Ovary (tissue), 9 donors: ENCODE measurements around the gene TBR1. TPM values are rescaled to one million over a fixed set of nuclear protein-coding genes. Genes with fewer than 3 reads are reported as not detected.

Experiments
- DNase-seq, 5 donors: peaks; one replicate each; pipeline ENCODE4 v3.0.0-alpha.2; 2019 to 2020
- H3K27ac ChIP-seq, 2 donors: fragments of 200-600 bp; one replicate each; pipeline versions ENCODE4 v1.5.1 to v1.8.0; 2019 to 2022
- H3K27me3 ChIP-seq: fragments of 200-600 bp; one replicate; pipeline ENCODE4 v1.8.0; 2022
- H3K36me3 ChIP-seq: fragments of 200-600 bp; sonication (generic); one replicate; pipeline ENCODE4 v1.5.1; 2019
- H3K4me1 ChIP-seq: one replicate; pipeline ENCODE4 v1.8.1; 2013; ENCODE audit warnings: mild to moderate bottlenecking, moderate library complexity; ENCODE audit not compliant: insufficient read depth
- H3K4me3 ChIP-seq: fragments of 200-600 bp; sonication (generic); one replicate; pipeline ENCODE4 v1.5.1; 2017
- H3K9me3 ChIP-seq, 2 donors: fragments of 200-600 bp in 1 of 2; sonication (generic) in 1 of 2; one replicate each; pipeline versions ENCODE4 v1.5.1 to v1.8.1; 2013 to 2019; ENCODE audit warnings: mild to moderate bottlenecking in 1 of 2, moderate library complexity in 1 of 2
- EP300 ChIP-seq: sonication (generic); formaldehyde crosslinking; IDR thresholded peaks from one replicate; pipeline ENCODE4 v1.6.1; 2017; ENCODE audit warnings: antibody characterized with exemption
- POLR2A ChIP-seq: fragments of 450-650 bp; IDR thresholded peaks from one replicate; pipeline ENCODE4 v1.6.1; 2017; ENCODE audit warnings: antibody characterized with exemption, mild to moderate bottlenecking, moderate library complexity
- WGBS, 3 donors: extraction: QIAGEN DNeasy Blood & Tissue Kit in 1 of 3; methylation state at CpG; one replicate each; pipeline versions ENCODE4 v1.1.5 to v1.1.7; 2013 to 2017; 5-methylcytosine and 5-hydroxymethylcytosine counted together
- intact Hi-C, 4 donors: fragments of 100-400 bp; cut with DNase I; formaldehyde crosslinking; loops; one replicate each; pipeline versions ENCODE4 v1.11.0 to v1.15.1; 2022 to 2023
- polyA plus RNA-seq, 2 donors: library from polyadenylated mRNA; stranded (reverse); fragments of 200-250 nt in 1 of 2; fragments of 350-450 nt in 1 of 2; fragmentation: Illumina TruSeq in 1 of 2; extraction: RNeasy Lipid Tissue Mini Kit (QIAGEN cat#74804) in 1 of 2; gene quantifications; one replicate each; pipeline ENCODE4 v1.2.3, GENCODE V29; 2013 to 2014
- total RNA-seq, 7 donors: library from RNA; depleted of rRNA in 2 of 7; stranded (reverse); fragments of >200 nt in 2 of 7; fragmentation: NEBNext Ultra II Directional in 3 of 7; extraction: Animal tissue kit (Norgen Biotek cat#: 25700) in 3 of 7; gene quantifications; one replicate each; pipeline versions ENCODE4 v1.1.0 to v1.2.4, GENCODE V29; 2016 to 2023
- TF ChIP-seq, protein P1 (sequence below), 3 donors: fragments of 450-650 bp in 2 of 3; fragments of 200-600 bp in 1 of 3; IDR thresholded peaks; one replicate each; pipeline versions ENCODE4 v1.5.1 to v1.8.0; 2016 to 2022; ENCODE audit warnings: antibody characterized with exemption in 3 of 3, mild to moderate bottlenecking in 1 of 3
- donor health status: DM: no; HTN: no; CAD: no; lungs with moderate emphysema.
- donor health status: DM: no; HTN: no; CAD: no.
- donor health status: Bipolar disorder and iron deficiency.
- donor health status: DM: yes; HTN: yes; CAD: no.
- donor health status: DM: no; HTN: no; CAD: no.
- donor health status: DM: yes; HTN: yes; CAD: no.

The TBR1 gene
- total and polyA plus RNA-seq, 9 donors = not detected

DNA sequence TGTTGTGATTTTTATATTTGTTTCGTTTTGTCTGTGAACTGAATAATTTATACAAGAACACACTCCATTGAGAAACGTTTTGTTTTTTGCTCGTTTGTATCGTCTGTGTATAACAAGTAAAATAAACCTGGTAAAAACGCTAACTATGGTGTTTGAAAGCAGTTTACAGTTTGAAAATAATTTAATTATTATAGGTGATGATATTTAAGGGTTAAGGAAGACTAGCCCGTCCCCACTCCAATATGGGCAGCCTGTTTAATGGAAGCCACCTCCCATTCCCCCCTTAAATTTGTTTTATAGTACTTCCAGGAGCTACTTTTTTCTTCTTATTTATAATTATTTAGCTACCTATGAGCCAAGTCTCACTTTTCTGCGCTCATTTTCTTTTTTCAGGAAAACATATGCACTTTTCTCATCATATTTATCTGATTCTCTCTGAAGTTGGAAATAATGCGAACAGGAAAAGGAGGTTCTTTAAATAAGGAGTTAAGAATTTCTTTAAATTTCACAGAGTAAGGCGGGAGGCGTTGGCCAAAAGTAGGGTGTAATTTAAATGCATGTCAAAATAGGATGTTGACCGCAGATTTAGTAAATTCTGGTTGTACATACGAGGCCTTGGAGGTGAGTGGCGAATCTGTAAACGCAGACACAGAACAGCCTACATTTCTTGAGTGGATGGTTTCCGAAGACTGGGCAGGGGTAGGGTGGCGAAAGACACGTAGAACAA is 9.8 kb downstream of the TBR1 start:
- peaks cover 0 to 11% of the 10 kb centered on the region in 2 donors for H3K9me3 ChIP-seq
- H3K36me3 ChIP-seq = no peaks in the 10 kb centered on the region
- peaks cover 5% of the 10 kb centered on the region for H3K27me3 ChIP-seq
- intact Hi-C loops = loop anchor here in 1 of 4 donors (5.0 kb wide), 1 partner anchor 1056 kb away; no protein-coding TSS in a partner anchor
- H3K4me3 ChIP-seq = no peak overlapping the region
- no peak overlapping the region for H3K27ac ChIP-seq
- TF ChIP-seq, protein P1, sequence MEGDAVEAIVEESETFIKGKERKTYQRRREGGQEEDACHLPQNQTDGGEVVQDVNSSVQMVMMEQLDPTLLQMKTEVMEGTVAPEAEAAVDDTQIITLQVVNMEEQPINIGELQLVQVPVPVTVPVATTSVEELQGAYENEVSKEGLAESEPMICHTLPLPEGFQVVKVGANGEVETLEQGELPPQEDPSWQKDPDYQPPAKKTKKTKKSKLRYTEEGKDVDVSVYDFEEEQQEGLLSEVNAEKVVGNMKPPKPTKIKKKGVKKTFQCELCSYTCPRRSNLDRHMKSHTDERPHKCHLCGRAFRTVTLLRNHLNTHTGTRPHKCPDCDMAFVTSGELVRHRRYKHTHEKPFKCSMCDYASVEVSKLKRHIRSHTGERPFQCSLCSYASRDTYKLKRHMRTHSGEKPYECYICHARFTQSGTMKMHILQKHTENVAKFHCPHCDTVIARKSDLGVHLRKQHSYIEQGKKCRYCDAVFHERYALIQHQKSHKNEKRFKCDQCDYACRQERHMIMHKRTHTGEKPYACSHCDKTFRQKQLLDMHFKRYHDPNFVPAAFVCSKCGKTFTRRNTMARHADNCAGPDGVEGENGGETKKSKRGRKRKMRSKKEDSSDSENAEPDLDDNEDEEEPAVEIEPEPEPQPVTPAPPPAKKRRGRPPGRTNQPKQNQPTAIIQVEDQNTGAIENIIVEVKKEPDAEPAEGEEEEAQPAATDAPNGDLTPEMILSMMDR (IDR thresholded peaks at IDR 0.05) = no peak
- TF ChIP-seq POLR2A (no peak), EP300 (no peak)
- H3K4me1 ChIP-seq = peaks cover 8% of the 10 kb centered on the region
- DNase-seq = no peak
- 26 to 32% (median 30%) methylated on average over 17 of the region's 17 CpGs for WGBS, 3 donors

DNA sequence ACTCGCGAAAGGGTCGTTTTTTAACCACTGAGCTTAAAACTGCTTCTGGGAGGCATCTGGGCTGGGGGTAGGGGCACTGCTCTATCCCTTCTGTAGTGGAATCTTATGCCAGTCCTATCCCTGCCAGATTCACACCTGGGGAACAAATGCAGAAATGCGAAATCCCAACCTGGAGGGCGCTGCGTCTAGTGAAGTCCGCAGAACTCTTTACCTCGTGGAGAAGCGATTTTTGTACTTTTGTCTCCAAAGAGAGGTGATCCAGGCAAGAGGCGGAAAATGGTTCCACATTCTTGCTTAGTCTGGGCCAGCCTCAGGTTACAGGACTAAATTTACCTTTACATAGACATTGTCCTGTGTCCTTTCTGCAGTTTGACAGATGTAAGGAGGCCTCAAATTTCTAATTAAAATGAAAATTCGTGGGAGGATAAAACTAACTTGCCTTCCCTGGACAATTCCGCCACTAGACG is 10.4 kb downstream of the TBR1 start:
- Histone ChIP-seq H3K4me3 (no peak overlapping the region), H3K4me1 (peaks cover 8% of the 10 kb centered on the region), H3K36me3 (no peaks in the 10 kb centered on the region), H3K27me3 (peaks cover 5% of the 10 kb centered on the region), H3K27ac (no peak overlapping the region), H3K9me3 (peaks cover 0 to 11% of the 10 kb centered on the region in 2 donors)
- DNase-seq = no peak
- intact Hi-C loops = loop anchor here in 1 of 4 donors (5.0 kb wide), 1 partner anchor 1056 kb away; no protein-coding TSS in a partner anchor
- 16 to 22% (median 17%) methylated on average over 13 of the region's 13 CpGs for whole genome bisulfite sequencing, 3 donors
- TF ChIP-seq EP300 (no peak), POLR2A (no peak)
- TF ChIP-seq, protein P1 (IDR thresholded peaks at IDR 0.05) = no peak

DNA sequence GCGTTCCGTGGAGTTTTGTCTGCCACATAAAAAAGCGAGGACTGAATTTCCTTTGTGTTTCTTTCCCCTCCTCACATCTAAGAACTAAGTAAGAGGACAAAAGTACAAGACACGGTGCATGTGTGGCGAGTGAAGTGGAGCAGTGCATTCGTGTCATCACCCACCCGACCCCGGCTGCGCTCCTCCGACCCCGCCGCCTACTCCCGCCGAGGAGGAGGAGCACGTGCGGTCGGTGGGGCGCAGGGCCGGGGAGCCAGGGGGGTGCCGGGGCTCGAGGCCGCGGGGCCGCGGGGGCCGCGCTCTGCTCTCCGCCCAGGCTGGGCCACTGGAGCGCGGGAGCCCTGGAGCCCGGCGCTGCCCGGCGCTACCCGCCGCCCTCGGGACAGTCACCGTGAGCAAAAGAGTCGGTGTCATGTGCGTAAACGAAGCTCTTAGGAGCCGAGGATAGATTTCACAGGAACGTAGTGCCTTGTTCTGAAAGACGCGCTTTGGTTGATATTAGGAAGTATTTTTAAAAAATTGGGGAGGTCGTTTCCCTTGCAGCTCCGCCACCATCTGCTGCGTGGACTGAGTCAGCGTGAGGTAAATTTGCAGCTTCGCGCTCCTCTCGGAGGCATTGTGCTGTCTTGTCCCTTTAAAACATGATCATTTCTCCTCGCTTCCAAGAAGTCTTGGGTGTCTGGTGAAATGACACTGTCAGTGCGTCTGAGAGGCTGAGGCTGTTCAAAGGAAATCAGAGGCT is 11.0 kb downstream of the TBR1 start:
- peaks cover 8% of the 10 kb centered on the region for H3K4me1 ChIP-seq
- DNase-seq = no peak
- H3K36me3 ChIP-seq = no peaks in the 10 kb centered on the region
- TF ChIP-seq POLR2A (no peak), EP300 (no peak)
- TF ChIP-seq, protein P1 (IDR thresholded peaks at IDR 0.05) = no peak
- no peak overlapping the region for H3K4me3 ChIP-seq
- H3K27me3 ChIP-seq = peaks cover 5% of the 10 kb centered on the region
- intact Hi-C loops = loop anchor here in 1 of 4 donors (5.0 kb wide), 1 partner anchor 1055 kb away; no protein-coding TSS in a partner anchor
- peaks cover 0 to 11% of the 10 kb centered on the region in 2 donors for H3K9me3 ChIP-seq
- 3 to 5% (median 4%) methylated on average over 52 to 54 of the region's 54 CpGs for WGBS, 3 donors
- no peak overlapping the region for H3K27ac ChIP-seq

DNA sequence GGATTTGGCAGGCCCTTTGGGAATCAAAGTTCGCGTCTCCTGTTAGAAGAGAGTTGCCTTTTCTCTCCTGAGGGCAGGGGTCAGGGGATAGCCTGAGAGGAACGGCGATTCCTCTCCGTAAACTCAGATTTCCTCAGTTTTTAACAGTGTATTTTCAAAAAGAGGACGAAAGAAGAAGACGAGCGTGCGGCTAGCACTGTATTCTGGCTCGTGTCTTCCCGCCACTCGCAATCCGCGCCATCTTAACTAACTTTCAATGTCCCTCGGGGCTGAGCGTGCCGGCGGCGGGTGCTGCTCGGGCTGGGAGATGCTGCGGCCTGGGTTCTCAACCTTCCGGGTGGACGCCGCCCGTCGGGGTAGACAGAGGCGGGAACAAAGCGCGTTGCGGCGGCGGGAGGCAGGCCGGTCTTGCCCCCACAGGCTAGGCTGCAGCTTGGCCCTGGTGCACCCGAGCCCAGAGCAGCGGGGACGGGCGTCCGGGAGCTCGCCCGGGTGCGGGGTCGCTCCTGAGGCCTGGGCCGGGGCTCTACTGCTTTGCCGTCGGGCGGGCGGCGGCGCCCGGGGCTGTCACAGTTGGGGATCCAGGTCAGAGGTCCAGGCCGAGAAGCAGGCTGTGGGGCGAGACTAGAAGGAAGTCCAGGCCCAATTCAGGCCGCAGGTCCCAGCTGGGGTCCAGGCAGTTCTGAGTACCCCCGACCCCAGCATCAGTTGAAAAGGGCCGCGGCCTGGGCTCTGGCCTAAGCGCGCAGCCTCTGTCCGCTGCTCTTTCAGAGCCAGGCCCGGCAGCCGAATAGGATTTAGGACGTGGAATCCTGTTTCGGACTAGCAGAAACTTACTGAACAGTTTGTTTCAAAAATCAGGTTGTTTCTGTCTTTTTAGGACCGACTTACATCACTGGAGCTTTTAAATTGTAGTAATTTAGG is 11.8 kb downstream of the TBR1 start:
- WGBS, 3 donors = 32 to 44% (median 34%) methylated on average over 64 of the region's 64 CpGs
- H3K4me3 ChIP-seq = no peak overlapping the region
- H3K9me3 ChIP-seq = peaks cover 0 to 11% of the 10 kb centered on the region in 2 donors
- H3K27me3 ChIP-seq = peaks cover 5% of the 10 kb centered on the region
- H3K4me1 ChIP-seq = peaks cover 8% of the 10 kb centered on the region
- TF ChIP-seq POLR2A = no peak
- TF ChIP-seq, protein P1 (IDR thresholded peaks at IDR 0.05) = no peak
- no peak for TF ChIP-seq EP300
- H3K27ac ChIP-seq = no peak overlapping the region
- no peak for DNase-seq
- H3K36me3 ChIP-seq = no peaks in the 10 kb centered on the region
- intact Hi-C loops = loop anchor here in 1 of 4 donors (5.0 kb wide), 1 partner anchor 1054 kb away; no protein-coding TSS in a partner anchor
